ENCODE results near the gene TAF7.

DNA sequence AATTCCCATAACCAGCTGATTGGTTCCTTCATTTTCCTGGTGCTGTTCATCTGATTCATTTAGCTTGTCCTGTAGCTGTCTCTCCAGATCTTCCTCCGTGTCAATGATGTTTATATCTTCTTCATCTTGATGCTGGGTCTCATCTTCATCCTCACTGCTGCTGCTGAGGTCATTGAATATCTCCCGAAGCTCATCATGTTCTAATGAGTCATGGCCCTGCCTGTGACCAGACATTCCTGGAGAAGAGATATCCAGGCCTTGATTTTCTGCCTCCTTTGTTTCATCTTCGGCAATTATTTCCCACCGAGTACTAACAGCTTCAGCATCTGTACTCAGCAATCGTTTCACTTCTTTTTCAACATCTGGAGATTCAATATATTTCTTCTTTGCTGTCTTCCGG, 1.4 kb downstream of the TAF7 start:
- TF ChIP-seq EP300 (IDR thresholded peaks at IDR 0.05): no peak
- no peak for TF ChIP-seq POLR2AphosphoS5 (IDR thresholded peaks at IDR 0.05)
- TF ChIP-seq POLR2A (IDR thresholded peaks at IDR 0.05; ENCODE audit: low read depth): no peak
- TF ChIP-seq, protein P1, sequence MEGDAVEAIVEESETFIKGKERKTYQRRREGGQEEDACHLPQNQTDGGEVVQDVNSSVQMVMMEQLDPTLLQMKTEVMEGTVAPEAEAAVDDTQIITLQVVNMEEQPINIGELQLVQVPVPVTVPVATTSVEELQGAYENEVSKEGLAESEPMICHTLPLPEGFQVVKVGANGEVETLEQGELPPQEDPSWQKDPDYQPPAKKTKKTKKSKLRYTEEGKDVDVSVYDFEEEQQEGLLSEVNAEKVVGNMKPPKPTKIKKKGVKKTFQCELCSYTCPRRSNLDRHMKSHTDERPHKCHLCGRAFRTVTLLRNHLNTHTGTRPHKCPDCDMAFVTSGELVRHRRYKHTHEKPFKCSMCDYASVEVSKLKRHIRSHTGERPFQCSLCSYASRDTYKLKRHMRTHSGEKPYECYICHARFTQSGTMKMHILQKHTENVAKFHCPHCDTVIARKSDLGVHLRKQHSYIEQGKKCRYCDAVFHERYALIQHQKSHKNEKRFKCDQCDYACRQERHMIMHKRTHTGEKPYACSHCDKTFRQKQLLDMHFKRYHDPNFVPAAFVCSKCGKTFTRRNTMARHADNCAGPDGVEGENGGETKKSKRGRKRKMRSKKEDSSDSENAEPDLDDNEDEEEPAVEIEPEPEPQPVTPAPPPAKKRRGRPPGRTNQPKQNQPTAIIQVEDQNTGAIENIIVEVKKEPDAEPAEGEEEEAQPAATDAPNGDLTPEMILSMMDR (IDR thresholded peaks at IDR 0.05): no peak
